GM18517 (cell line): ENCODE results near the gene PRKCB.
"Not testable (repeated sequence)": the region's sequence is repeated elsewhere in the genome, so short reads cannot be mapped to it uniquely, and the experiment has no call there.

Experiments used
- ATAC-seq: cut with Tn5 transposase; IDR thresholded peaks from one replicate; pipeline ENCODE4 v1.9.1; 2021; ENCODE audit warnings: mild to moderate bottlenecking, moderate library complexity; ENCODE audit not compliant: unreplicated experiment

The PRKCB gene

GRCh38 chr16:24204150-24204665, 368.4 kb downstream of the PRKCB start:
- ATAC-seq: no peak

- no peak for ATAC-seq
Observed at GRCh38 chr16:24206926-24207325, 371.1 kb downstream of the PRKCB start.

DNA sequence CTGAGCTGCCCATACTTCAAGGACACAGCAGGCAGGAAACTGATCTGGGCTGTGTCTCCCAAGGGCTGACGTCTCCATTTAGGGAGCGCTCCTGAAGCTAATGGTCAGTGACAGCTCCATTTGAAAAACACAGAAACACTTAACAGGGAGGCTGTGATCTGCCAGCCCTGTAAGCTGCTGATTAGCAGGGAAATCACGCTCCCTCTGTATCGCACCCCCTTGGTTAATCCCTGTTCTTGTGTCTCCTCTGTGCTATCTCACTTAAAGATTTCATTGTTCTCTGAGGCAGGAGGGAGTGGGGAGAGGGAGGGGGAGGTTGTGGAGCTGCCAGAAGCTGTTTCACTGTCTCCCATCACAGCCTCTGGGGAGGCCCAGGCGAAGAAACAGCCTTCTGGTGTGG, 372.9 kb downstream of the PRKCB start:
- no peak for ATAC-seq

- ATAC-seq: no peak
Observed at GRCh38 chr16:24214992-24215391, 379.2 kb downstream of the PRKCB start.

- no peak for ATAC-seq
Observed at GRCh38 chr16:24216961-24217360, 381.2 kb downstream of the PRKCB start.

- ATAC-seq: no peak
Observed at GRCh38 chr16:24217461-24217860, 381.7 kb downstream of the PRKCB start.

GRCh38 chr16:24218299-24218698, 382.5 kb downstream of the PRKCB start:
- ATAC-seq: no peak

DNA sequence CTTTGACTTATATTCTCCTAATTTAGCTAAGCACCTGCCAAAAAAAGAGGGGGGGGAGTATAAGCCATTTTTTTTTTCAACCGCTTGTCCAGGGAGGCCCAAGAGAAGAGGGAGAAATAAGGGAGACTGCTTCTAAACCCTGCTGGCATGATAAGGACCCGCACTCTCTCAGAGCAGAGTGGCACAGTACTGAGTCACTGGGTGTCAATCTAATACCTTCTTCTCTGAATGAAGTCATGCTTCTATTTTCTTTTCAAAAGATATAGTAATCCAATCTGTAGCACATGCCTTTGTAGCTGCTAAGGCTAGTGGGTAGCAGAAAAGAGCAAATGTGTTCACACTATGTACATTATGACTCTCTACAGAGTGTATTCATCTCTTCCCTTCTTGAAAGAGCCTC, 385.4 kb downstream of the PRKCB start:
- no peak for ATAC-seq

- no peak for ATAC-seq
Observed at GRCh38 chr16:24228514-24228913, 392.7 kb downstream of the PRKCB start.

DNA sequence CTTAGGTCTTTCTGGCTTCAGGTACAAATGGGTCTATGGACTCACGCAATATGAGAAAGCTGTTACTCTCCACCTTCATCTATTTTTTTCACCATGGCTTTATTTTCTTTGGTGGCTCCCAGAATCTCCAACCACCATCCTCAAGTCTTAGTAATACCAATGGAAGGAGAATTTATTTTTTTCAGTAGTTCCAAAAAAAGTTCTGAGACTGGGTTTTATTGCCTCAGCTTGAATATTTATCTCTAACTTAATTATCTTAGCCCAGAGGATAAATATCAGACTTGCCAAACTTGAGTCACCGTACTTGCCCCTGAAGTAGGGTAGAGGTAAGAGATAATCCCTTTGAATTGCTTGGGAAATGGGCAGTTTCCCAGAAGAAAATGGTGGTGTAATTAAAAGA, 397.2 kb downstream of the PRKCB start:
- ATAC-seq: no peak

- no peak for ATAC-seq
Observed at GRCh38 chr16:24234737-24235136, 399.0 kb downstream of the PRKCB start.

- no peak for ATAC-seq
Observed at GRCh38 chr16:24235806-24236205, 400.0 kb downstream of the PRKCB start.

DNA sequence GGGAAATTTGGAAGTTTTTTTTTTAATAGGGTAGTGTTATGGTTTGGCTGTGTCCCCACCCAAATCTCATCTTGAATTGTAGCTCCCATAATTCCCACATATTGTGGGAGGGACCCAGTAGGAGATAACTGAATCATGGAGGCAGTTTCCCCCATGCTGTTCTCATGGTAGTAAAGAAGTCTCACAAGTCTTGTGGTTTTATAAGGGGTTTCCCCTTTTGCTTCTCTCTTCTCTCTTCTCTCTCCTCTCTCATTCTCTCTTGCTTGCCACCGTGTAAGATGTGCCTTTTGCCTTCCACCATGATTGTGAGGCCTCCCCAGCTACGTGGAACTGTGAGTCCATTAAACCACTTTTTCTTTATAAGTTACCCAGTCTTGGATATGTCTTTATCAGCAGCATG, 403.1 kb downstream of the PRKCB start:
- not testable (repeated sequence) for ATAC-seq

GRCh38 chr16:24246911-24247607, 411.3 kb downstream of the PRKCB start:
- no peak for ATAC-seq

GRCh38 chr16:24253192-24253591, 417.4 kb downstream of the PRKCB start:
- ATAC-seq: no peak

DNA sequence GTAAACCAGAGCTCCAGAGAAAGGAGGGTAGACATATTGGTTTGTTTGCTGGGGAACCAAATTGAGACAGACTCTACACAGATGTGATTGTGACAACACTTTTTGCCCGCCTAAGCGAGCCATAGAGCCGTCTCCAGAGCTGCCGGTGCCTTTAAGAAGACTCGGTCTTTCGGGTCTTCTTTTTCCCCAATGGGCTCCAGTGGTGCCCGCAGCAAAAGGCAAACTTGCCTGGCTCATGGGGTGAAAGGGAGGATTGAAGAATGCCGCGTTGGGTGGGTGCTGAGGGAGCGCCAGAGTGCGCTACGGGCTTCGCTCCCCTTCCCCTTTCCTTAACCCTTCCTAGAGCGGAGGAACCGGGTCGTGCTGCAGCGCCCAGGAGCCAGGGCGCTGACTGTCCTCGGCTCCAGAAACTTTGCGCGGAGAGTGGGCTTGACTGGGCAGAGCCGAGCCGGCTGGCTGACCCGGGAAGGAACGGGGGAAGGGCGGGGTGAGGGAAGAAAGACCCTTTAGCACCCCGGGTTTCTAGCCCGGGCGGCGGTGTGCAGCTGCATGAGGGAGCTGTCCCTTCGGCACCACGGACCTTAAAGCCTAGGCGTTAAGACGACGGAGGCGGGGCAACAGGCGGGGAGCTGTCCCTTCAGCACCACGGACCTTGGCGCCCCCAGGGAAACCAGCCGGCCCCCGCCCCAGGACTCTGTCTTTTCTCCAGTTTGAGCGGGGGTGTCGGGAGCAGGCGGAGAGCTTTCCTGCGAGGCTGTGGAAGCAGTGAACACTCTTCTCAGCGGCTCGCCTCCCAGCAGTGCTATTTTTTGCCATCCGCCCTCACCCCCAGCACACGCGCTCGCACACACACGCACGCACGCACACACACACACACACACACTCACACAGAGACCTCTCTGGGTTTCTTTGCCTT, 419.9 kb downstream of the PRKCB start, which contains the start of gene CACNG3:
Gene CACNG3, plus strand, starts transcription at position 880 of the 916 bp plus-strand sequence. CDS start 420 bp downstream, outside the sequence.
- no peak for ATAC-seq

- no peak for ATAC-seq
Observed at GRCh38 chr16:24257958-24258357, 422.2 kb downstream of the PRKCB start.

GRCh38 chr16:24258791-24259190, 423.0 kb downstream of the PRKCB start:
- ATAC-seq: no peak

GRCh38 chr16:24262816-24263215, 427.0 kb downstream of the PRKCB start:
- no peak for ATAC-seq
